Measurements from ENCODE around the gene DCLRE1B.
A peak's percentile ranks its signal among the peaks of the same experiment; 100 is the strongest.

Gene DCLRE1B

GRCh38 chr1:113928187-113928930 is 23.2 kb downstream of the DCLRE1B start:
- no peak for DNase-seq (ENCODE audit: low spot score)

DNA sequence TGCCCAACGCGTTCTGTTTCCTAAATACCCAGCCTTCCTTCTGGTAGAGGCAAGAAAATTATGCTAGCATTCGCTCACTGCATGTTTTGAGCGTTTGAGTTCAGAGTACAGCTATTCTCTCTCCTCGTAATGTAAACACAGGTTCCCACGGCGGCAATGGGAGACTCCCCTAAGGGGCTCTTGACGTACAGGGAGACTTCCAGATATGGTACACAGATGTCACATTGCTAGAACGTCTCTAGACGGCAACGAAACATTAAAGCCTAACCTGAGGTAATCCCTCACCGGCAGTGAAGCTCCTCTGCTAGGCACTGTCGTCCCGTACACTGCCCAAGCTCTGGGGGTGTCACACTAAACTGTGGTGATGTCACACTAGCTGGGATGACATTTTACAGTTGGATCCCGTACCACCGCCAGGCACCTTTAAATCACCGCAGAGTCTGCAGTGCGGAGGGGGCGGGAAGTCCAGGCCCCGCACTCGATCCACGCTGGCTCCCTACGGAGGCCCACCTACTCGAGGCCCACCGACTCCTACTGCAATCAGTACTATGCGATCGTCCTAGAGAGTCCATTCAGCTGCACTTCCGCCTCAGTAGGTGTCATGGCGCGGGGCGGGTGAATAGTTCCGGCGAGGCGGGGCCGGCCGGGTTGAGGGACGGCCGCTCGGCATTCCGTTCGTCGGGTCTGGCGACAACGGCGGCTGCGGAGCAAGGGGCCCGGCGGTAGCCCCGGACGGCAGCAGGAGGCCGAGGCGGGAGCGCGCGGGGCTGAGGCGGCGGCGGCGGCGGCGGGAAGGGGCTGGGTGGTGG is 24.0 kb downstream of the DCLRE1B start, which contains the start of gene HIPK1:
Gene HIPK1 (plus strand): TSS at position 384 of the 809 bp plus-strand sequence.
- peak; percentile 45 for DNase-seq (ENCODE audit: low spot score)

GRCh38 chr1:113929750-113930498 is 24.8 kb downstream of the DCLRE1B start:
- DNase-seq (ENCODE audit: low spot score) = no peak

- DNase-seq (ENCODE audit: low spot score) = peak; percentile 13
Measured at GRCh38 chr1:113930499-113931161, 25.5 kb downstream of the DCLRE1B start.

DNA sequence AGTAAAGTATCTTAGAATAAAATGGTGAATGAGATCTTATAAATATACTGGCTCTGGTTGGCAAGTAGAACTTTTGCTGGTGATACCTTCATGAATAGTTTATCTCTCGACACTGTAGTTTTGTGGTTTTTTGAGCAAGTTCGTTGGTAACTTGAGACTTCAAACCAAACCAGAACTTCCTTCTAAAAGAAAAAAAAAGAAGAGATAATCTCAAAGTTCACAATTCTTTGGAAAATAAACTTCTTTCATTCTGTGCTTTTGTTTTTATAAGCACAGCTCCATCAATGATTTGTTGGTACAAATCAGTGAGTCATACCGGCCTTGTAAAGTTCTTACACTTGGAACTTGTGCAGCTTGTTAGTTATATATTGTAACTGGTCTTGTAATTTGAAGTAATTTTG is 26.3 kb downstream of the DCLRE1B start:
- peak; percentile 47 for DNase-seq (ENCODE audit: low spot score)

- no peak for DNase-seq (ENCODE audit: low spot score)
Measured at GRCh38 chr1:113934006-113934405, 28.9 kb downstream of the DCLRE1B start.

GRCh38 chr1:113934511-113935055 is 29.5 kb downstream of the DCLRE1B start:
- no peak for DNase-seq (ENCODE audit: low spot score)

DNA sequence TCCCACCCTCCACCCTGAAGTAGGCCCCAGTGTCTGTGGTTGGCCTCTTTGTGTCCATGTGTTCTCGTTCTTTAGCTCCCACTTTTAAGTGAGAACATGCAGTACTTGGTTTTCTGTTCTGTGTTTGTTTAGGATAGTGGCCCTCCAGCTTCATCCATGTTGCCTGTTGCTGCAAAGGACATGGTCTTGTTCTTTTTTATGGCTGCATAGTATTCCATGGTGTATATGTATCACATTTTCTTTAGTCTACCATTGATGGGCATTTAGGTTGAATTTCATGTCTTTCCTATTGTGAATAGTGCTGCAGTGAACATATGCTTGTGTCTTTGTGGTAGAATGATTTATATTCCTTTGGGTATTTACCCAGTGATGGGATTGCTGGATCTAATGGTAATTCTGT is 30.1 kb downstream of the DCLRE1B start:
- DNase-seq (ENCODE audit: low spot score) = no peak

DNA sequence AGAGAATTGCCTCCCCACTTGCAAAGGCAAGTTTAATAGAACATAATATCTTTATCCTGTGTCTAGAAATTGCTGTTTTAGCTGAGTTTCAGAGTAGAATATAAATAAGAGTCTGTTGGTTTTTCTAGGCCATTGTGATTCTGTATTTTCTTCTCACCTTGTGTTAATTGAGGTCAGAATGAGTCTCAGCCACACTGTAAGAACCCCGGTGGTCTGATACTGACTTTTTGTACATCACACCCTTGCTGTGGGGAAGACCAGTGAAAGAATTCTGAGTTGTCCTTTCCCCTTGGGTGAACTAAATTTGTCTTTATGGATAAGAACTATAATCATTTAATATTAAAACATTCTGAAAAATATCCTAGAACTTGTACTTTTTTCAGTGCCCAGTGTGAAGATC is 30.8 kb downstream of the DCLRE1B start:
- DNase-seq (ENCODE audit: low spot score) = no peak

GRCh38 chr1:113937146-113937545 is 32.0 kb downstream of the DCLRE1B start:
- no peak for DNase-seq (ENCODE audit: low spot score)

DNA sequence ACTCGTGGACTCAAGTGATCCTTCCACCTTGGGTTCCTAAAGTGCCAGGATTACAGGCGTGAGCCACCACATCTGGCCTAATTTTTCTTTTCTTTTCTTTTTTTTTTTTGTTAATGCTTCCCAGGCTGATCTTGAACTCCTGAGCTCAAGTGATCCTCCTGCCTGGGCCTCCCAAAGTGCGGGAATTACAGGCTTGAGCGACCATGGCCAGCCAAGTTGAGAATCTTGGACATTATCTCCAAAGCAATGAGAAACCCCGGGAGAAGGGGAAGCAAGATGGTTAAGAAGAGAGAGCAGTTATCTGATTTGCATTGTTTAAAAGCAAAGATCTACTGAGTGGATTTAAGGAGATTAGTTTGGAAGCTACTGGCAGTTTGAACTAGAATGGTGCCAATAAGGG is 33.1 kb downstream of the DCLRE1B start:
- no peak for DNase-seq (ENCODE audit: low spot score)

DNA sequence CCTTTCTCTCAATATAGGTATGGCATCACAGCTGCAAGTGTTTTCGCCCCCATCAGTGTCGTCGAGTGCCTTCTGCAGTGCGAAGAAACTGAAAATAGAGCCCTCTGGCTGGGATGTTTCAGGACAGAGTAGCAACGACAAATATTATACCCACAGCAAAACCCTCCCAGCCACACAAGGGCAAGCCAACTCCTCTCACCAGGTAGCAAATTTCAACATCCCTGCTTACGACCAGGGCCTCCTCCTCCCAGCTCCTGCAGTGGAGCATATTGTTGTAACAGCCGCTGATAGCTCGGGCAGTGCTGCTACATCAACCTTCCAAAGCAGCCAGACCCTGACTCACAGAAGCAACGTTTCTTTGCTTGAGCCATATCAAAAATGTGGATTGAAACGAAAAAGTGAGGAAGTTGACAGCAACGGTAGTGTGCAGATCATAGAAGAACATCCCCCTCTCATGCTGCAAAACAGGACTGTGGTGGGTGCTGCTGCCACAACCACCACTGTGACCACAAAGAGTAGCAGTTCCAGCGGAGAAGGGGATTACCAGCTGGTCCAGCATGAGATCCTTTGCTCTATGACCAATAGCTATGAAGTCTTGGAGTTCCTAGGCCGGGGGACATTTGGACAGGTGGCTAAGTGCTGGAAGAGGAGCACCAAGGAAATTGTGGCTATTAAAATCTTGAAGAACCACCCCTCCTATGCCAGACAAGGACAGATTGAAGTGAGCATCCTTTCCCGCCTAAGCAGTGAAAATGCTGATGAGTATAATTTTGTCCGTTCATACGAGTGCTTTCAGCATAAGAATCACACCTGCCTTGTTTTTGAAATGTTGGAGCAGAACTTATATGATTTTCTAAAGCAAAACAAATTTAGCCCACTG is 35.5 kb downstream of the DCLRE1B start:
- DNase-seq (ENCODE audit: low spot score) = no peak

GRCh38 chr1:113941245-113941559 is 36.1 kb downstream of the DCLRE1B start:
- DNase-seq (ENCODE audit: low spot score) = no peak

GRCh38 chr1:113942527-113942926 is 37.4 kb downstream of the DCLRE1B start:
- no peak for DNase-seq (ENCODE audit: low spot score)

GRCh38 chr1:113943028-113943811 is 38.1 kb downstream of the DCLRE1B start:
- DNase-seq (ENCODE audit: low spot score) = no peak

GRCh38 chr1:113945329-113945728 is 40.2 kb downstream of the DCLRE1B start:
- no peak for DNase-seq (ENCODE audit: low spot score)

GRCh38 chr1:113946112-113946511 is 41.0 kb downstream of the DCLRE1B start:
- DNase-seq (ENCODE audit: low spot score) = no peak

GRCh38 chr1:113946678-113947387 is 41.7 kb downstream of the DCLRE1B start:
- no peak for DNase-seq (ENCODE audit: low spot score)

GRCh38 chr1:113947388-113948107 is 42.4 kb downstream of the DCLRE1B start:
- no peak for DNase-seq (ENCODE audit: low spot score)
